HG02759 (cell line): Measurements from ENCODE around the gene HTT-AS.

Source experiments
- ATAC-seq: cut with Tn5 transposase; IDR thresholded peaks from one replicate; pipeline ENCODE4 v1.9.1; 2021; ENCODE audit warnings: mild to moderate bottlenecking, moderate library complexity; ENCODE audit not compliant: unreplicated experiment

Gene HTT-AS

DNA sequence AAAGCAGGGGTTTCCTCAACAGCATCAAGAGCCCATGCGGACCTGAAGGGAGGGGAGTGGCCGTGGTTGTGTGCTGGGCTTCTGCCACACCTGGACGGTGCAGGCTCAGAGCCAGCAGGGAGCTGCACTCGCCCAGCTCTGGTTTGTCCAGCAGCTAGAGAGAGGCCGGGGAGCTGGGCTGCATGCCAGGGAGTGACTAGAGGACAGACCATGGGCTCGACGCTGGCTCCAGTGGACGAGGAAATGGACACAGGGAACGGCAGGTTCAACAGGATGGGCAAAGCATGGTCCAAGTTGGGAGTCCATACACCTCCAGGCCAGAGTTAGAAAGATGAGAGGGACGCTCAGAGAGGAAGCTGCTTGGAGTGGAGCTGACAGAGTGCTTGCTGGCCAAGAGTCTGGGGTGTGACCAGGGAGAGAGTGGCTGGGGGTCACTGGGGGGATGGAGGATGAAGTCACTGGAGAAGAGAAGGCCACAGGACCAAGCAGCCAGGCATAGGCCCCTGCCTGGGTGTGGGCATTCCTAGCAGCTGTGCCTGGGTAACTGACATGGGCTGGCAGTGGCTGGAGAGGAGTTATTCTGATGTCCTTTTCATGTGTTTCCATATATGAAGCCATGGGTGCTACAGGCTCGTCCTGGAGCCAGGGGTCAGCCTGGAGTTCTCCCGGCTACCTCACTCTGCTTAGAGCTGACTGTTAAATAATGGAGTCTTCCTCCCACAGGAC lies 42.8 kb downstream of the HTT-AS start:
- ATAC-seq = no peak

DNA sequence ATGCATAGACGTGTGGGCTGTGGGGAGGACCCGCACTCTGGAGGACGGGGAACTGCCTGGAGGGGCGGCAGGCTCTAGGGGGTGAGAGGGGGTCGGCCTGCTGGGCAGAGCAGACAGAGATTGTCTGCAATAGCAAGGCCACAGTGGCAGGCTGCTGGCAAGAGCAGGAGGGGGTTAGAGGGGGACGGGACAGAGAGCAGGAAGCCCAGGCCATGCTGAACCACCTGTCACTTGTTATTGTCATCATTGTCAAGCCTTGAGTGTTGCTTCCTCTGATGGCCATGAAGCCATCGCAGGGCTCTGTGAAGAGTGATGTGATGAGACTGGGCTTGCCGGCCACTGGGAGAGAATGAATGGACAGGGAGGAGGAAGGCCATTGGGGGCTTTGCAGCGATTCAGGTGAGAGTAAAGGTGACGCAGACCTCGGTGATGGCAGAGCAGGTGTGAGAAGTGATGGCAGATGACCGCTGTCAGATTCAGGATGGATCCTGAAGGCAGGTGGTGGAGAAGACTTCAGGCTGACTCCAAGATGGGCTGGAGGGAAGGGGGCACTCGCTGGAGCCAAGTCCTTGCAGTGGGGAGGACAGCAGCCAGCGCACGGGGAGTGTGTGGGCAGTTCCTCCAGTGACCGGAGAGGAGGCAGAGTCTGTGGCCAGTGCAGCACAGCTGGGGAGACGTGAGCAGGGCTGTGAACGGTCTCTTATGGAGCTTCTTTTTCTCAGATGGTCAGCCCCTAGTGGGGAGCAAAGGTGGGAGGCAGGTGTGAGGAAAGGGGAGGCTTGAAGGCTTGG lies 43.6 kb downstream of the HTT-AS start:
- no peak for ATAC-seq

GRCh38 chr4:3029464-3029863 lies 44.9 kb downstream of the HTT-AS start:
- ATAC-seq = no peak

- no peak for ATAC-seq
These were observed 47.8 kb downstream of the HTT-AS start for GRCh38 chr4:3026540-3026939.

GRCh38 chr4:3025881-3026280 lies 48.5 kb downstream of the HTT-AS start:
- ATAC-seq = no peak

DNA sequence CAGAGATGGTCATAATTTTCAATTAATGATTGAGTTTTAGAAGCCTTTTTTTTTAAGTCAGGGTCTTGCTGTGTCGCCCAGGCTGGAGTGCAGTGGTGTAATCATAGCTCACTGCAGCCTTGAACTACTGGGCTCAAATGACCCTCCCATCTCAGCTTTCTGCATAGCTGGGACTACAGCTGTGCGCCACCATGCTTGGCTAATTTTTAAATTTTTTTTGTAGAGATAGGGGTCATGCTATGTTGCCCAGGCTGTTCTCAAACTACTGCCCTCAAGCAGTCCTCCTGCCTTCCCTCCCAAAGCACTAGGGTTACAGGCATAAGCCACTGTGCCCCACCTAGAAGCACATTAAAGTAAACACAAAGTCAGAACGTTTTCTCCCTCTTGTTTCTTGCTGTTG lies 51.7 kb downstream of the HTT-AS start:
- ATAC-seq = no peak

DNA sequence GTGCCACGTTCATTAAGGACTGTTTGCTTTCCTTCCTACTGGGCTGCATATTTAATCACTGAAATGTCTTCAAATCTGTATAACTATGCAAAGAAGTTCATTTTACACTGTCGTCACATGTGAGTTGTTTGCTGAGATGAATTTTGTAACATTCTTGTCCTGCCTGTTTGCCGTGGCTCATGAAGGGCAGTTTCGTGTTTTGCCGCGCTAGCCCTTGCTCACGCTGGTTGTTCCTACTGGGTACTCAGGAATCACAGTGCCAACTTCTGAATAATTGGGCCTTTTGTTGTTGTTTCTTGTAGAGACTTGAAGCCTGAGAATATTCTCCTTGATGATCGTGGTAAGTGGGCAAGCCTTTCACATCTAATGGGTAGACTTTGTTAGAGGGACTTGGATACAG lies 52.2 kb downstream of the HTT-AS start:
- ATAC-seq = no peak

- no peak for ATAC-seq
These were observed 52.7 kb downstream of the HTT-AS start for GRCh38 chr4:3021627-3022026.

DNA sequence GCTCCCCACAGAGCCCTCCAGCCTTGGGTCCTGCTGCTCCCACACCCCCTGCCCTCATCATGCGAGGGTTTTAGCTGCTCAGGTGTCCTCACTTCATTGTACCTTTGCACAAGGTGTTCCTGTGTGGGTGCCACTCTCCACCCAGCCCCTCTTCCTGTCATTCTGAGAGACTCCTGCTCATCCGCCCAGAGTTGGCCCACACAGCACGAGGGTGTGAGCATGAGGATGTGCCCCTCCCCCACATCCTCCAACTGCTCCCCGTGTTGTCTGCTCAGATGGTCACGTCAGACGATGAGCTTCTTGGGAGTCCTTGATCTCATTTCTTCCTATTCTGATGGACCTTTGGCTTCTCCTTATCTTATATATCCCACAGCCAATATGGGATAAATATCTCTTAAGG lies 53.2 kb downstream of the HTT-AS start:
- ATAC-seq = no peak

DNA sequence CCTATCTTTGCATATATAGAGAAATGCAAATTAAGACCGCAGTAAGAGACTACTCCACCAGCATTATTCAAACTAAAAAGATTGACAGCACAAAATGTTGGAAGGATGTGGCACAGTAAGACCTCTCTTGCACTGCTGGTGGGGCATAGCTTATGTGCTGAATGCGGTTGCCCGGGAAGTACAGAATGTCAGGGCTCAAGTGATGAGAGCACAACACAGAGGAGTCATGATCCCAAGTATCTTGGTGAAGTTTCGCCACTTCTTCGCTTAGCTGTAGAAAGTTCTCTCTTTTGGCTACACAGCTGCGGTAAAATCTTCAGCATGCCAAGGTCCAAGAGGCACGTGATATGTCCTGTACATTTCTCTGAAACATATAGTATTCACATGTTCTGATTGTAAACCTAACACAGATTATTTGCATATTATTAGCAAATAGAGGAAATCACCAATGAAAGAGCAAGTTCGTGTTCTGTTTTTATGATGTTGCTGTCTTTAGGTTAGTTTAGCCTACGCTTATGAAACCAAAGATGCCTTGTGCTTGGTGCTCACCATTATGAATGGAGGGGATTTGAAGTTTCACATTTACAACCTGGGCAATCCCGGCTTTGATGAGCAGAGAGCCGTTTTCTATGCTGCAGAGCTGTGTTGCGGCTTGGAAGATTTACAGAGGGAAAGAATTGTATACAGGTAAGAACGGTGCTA lies 55.0 kb downstream of the HTT-AS start:
- ATAC-seq = no peak

- no peak for ATAC-seq
These were observed 56.8 kb downstream of the HTT-AS start for GRCh38 chr4:3017504-3017903.

DNA sequence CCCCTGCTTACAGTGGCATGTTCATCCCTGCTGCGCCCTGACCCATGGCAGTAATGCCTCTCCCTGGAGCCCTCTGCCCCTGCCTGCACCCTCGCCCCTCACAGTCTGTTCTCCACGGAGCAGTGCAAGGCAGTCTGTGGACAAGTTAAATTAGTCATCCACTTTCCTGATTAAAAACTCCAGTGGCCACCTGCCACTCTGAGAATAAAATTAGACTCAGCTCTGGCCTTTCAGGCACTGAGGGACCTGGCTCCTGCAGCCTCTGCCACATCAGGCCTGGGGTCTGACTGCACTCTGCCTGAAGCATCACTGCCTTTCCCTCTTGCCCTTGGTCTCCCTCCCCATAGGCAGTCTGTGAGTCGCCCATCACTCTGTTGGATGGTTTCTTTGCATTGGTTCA lies 57.4 kb downstream of the HTT-AS start:
- ATAC-seq = no peak

GRCh38 chr4:3013839-3014350 lies 60.4 kb downstream of the HTT-AS start:
- peak; percentile 77 for ATAC-seq
